GM12874 (cell line): Measurements from ENCODE around the gene CEP97.

ENCODE experiments used
- CTCF ChIP-seq: IDR thresholded peaks from 2 replicates; pipeline ENCODE4 v1.5.1; 2011; ENCODE audit warnings: low read depth, mild to moderate bottlenecking, control low read depth, low read length, moderate library complexity; ENCODE audit not compliant: insufficient read depth

The CEP97 gene

GRCh38 chr3:101781166-101781565 lies 56.8 kb downstream of the CEP97 start:
- no peak for TF ChIP-seq CTCF

GRCh38 chr3:101784855-101785613 lies 60.6 kb downstream of the CEP97 start:
- TF ChIP-seq CTCF: no peak

- no peak for TF ChIP-seq CTCF
These were observed 67.4 kb downstream of the CEP97 start for GRCh38 chr3:101791778-101792177.

GRCh38 chr3:101796077-101796680 lies 71.8 kb downstream of the CEP97 start:
- TF ChIP-seq CTCF: no peak

GRCh38 chr3:101801174-101801573 lies 76.8 kb downstream of the CEP97 start:
- TF ChIP-seq CTCF: no peak

- no peak for TF ChIP-seq CTCF
These were observed 77.8 kb downstream of the CEP97 start for GRCh38 chr3:101802179-101802578.

- peak; percentile 73 for TF ChIP-seq CTCF
These were observed 78.9 kb downstream of the CEP97 start for GRCh38 chr3:101803173-101803782.
